HG03066 (cell line): ENCODE measurements around the gene NAA38.
A peak's percentile ranks its signal among the peaks of the same experiment; 100 is the strongest.

ENCODE experiments used
- ATAC-seq: cut with Tn5 transposase; IDR thresholded peaks from one replicate; pipeline ENCODE4 v1.9.1; 2021; ENCODE audit warnings: low read depth; ENCODE audit not compliant: unreplicated experiment

Gene NAA38

GRCh38 chr17:7854078-7854777 lies 3.1 kb downstream of the NAA38 start:
- no peak for ATAC-seq

DNA sequence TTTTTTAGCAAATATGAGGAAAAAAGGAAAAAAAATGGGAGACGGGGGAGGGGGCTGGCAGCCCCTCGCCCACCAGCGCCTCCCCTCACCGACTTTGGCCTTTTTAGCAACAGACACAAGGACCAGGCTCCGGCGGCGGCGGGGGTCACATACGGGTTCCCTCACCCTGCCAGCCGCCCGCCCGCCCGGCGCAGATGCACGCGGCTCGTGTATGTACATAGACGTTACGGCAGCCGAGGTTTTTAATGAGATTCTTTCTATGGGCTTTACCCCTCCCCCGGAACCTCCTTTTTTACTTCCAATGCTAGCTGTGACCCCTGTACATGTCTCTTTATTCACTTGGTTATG lies 3.7 kb downstream of the NAA38 start:
- ATAC-seq = no peak

- no peak for ATAC-seq
These were observed 4.3 kb downstream of the NAA38 start for GRCh38 chr17:7852919-7853690.

DNA sequence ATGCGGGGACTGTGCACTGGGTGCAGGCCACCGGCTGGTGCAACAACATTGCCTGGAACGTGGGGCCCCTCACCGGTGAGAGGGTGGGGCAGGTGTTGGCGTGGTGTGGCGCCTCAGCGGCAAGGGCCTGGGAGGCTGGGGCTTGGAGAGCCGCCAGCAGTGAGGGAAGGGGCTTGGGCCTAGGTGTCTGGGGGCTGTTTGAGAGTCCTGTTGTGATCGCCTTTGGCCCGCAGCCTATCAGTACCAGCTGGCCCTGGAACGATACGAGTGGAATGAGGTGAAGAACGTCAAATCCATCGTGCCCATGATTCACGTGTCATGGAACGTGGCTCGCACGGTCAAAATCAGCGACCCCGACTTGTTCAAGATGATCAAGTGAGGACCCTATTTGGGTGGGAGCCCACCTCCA lies 5.1 kb downstream of the NAA38 start:
- ATAC-seq = no peak

- ATAC-seq = peak; percentile 58
These were observed 5.7 kb downstream of the NAA38 start for GRCh38 chr17:7851438-7852261.

GRCh38 chr17:7850701-7851437 lies 6.5 kb downstream of the NAA38 start:
- ATAC-seq = no peak

DNA sequence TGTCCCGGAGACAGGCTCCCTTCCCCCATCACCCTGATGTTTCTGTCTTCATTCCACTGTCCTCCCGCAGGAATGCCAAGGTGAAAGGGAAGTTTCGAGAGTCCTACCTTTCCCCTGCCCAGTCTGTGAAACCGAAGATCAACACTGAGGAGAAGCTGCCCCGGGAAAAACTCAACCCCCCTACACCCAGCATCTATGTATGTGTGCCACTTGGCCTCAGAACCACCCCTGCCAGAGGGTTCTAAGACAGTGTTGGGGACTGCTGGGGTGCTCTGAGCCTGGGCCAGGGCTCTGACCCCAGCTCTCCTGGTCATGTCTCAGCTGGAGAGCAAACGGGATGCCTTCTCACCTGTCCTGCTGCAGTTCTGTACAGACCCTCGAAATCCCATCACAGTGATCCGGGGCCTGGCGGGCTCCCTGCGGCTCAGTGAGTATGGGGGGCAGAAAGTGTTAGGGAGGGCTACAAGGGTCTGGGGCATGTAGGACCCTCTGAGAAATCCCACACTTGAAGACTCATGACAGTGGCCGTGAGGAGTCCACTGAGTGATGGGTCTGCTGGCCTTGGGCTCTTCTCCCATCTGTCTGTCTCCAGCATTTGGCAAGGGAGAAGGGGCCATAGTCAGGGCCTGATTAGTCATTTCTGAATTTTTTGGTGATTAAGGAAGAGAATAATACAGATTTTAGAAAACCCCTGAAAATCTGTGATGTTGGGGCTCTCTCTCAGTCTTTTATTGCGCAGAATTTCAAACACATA lies 7.4 kb downstream of the NAA38 start:
- no peak for ATAC-seq

DNA sequence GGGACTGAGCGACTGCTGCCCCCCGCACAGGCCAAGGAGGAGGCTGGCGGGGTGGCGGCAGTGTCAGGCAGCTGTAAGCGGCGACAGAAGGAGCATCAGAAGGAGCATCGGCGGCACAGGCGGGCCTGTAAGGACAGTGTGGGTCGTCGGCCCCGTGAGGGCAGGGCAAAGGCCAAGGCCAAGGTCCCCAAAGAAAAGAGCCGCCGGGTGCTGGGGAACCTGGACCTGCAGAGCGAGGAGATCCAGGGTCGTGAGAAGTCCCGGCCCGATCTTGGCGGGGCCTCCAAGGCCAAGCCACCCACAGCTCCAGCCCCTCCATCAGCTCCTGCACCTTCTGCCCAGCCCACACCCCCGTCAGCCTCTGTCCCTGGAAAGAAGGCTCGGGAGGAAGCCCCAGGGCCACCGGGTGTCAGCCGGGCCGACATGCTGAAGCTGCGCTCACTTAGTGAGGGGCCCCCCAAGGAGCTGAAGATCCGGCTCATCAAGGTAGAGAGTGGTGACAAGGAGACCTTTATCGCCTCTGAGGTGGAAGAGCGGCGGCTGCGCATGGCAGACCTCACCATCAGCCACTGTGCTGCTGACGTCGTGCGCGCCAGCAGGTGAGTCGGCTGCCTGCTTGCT lies 8.1 kb downstream of the NAA38 start:
- no peak for ATAC-seq

- no peak for ATAC-seq
These were observed 8.6 kb downstream of the NAA38 start for GRCh38 chr17:7848739-7849129.

- ATAC-seq = no peak
These were observed 9.2 kb downstream of the NAA38 start for GRCh38 chr17:7848131-7848579.

DNA sequence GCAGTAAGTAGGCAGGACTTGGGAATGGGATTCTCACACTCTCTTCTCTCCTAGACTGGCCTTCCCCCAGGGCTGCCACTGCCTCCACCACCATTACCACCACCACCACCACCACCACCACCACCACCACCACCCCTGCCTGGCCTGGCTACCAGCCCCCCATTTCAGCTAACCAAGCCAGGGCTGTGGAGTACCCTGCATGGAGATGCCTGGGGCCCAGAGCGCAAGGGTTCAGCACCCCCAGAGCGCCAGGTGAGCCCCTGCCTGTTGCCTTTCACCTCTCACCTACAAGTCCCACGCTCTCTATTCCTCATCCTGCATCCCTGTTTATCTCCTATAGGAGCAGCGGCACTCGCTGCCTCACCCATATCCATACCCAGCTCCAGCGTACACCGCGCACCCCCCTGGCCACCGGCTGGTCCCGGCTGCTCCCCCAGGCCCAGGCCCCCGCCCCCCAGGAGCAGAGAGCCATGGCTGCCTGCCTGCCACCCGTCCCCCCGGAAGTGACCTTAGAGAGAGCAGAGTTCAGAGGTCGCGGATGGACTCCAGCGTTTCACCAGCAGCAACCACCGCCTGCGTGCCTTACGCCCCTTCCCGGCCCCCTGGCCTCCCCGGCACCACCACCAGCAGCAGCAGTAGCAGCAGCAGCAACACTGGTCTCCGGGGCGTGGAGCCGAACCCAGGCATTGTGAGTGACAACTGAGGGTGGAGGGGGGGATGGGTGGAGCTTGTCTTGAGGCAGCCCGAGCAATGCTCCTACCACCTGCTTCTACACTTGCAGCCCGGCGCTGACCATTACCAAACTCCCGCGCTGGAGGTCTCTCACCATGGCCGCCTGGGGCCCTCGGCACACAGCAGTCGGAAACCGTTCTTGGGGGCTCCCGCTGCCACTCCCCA lies 10.3 kb downstream of the NAA38 start:
- ATAC-seq = no peak

- ATAC-seq = no peak
These were observed 11.2 kb downstream of the NAA38 start for GRCh38 chr17:7846063-7846735.

GRCh38 chr17:7845359-7846062 lies 11.8 kb downstream of the NAA38 start:
- ATAC-seq = no peak

- peak; percentile 38 for ATAC-seq
These were observed 12.8 kb downstream of the NAA38 start for GRCh38 chr17:7844292-7845154.

- ATAC-seq = no peak
These were observed 13.6 kb downstream of the NAA38 start for GRCh38 chr17:7843536-7844291.

- no peak for ATAC-seq
These were observed 14.2 kb downstream of the NAA38 start for GRCh38 chr17:7843257-7843535.
